Natural killer cell treated with Interleukin-12 subunit alpha and Interleukin-12 subunit beta and Interleukin-15 and Interleukin-18, amount 100 ng/mL, for 72 hours (primary cell): ENCODE results near the gene ZBBX. TPM values are rescaled to one million over a fixed set of nuclear protein-coding genes. Genes with fewer than 3 reads are reported as not detected.

ENCODE experiments used
- ATAC-seq, 2 donors: fragments of 150-1000 bp; cut with Tn5 transposase in 1 of 2; sonication (Bioruptor Pico), chemical (Tn5 transposase) in 1 of 2; 2 replicates each; pipeline ENCODE4 v1.10.0; 2021
- DNase-seq: peaks from one replicate; pipeline ENCODE4 v3.0.0; 2022; ENCODE audit warnings: low spot score
- H3K27ac Mint-ChIP-seq, 2 donors: 1 replicate in 1 of 2; 2 replicates in 1 of 2; pipeline ENCODE4 v1.8.0; 2022; ENCODE audit warnings: mixed read lengths in 2 of 2, mild to moderate bottlenecking in 1 of 2, moderate library complexity in 1 of 2
- H3K27me3 Mint-ChIP-seq, 2 donors: 1 replicate in 1 of 2; 2 replicates in 1 of 2; pipeline ENCODE4 v1.8.0; 2022; ENCODE audit warnings: mixed read lengths in 2 of 2
- H3K36me3 Mint-ChIP-seq: one replicate; pipeline ENCODE4 v1.8.0; 2022; ENCODE audit warnings: mixed read lengths
- H3K4me1 Mint-ChIP-seq, 2 donors: 1 replicate in 1 of 2; 2 replicates in 1 of 2; pipeline ENCODE4 v1.8.0; 2022; ENCODE audit warnings: low read depth in 2 of 2, mixed read lengths in 2 of 2, mild to moderate bottlenecking in 1 of 2
- H3K4me3 Mint-ChIP-seq: one replicate; pipeline ENCODE4 v1.8.0; 2022; ENCODE audit warnings: mixed read lengths
- H3K9me3 Mint-ChIP-seq: 2 replicates; pipeline ENCODE4 v1.8.0; 2022; ENCODE audit warnings: mixed read lengths
- total RNA-seq, 2 donors: library from RNA; stranded (reverse); gene quantifications; one replicate each; pipeline ENCODE4 v1.2.3, GENCODE V29; 2022

Gene ZBBX
- total RNA-seq, 2 donors from 2014 or later: not detected

DNA sequence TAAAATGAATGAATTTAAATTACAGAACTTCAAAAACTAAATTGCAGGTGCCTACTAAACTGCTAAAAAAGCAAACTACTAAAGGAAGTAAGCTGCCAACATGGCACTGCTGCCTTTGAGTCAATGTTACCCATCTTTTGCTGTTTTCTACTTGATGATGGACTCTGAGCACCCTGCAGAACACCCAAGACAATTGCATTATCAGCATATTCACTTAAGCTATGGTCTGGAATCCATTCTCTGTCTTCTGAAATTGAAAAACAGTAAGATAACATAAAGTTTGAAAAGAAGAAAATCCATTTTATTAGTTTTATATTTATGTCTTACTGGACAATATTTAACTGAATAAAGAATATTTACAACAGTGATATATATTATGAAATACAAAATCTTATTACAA is 91.4 kb downstream of the ZBBX start:
- DNase-seq (no peak), ATAC-seq (no peak)
- Mint-ChIP-seq H3K27me3 (no peaks in the 10 kb centered on the region), H3K27ac (no peak overlapping the region), H3K9me3 (peaks cover 17% of the 10 kb centered on the region), H3K36me3 (peaks cover 5% of the 10 kb centered on the region), H3K4me1 (no peaks in the 10 kb centered on the region), H3K4me3 (no peak overlapping the region)

GRCh38 chr3:167287308-167287707 is 92.8 kb downstream of the ZBBX start:
- Mint-ChIP-seq H3K27ac (no peak overlapping the region), H3K27me3 (no peaks in the 10 kb centered on the region)

GRCh38 chr3:167274141-167274874 is 105.8 kb downstream of the ZBBX start:
- no peak for ATAC-seq
- H3K27ac Mint-ChIP-seq: no peak overlapping the region
- H3K27me3 Mint-ChIP-seq: no peaks in the 10 kb centered on the region
- no peaks in the 10 kb centered on the region for H3K36me3 Mint-ChIP-seq
- DNase-seq: no peak
- peaks cover 23% of the 10 kb centered on the region for H3K9me3 Mint-ChIP-seq
- H3K4me1 Mint-ChIP-seq: no peaks in the 10 kb centered on the region
- no peak overlapping the region for H3K4me3 Mint-ChIP-seq

More at GRCh38 chr3:167287308-167287707, 92.8 kb downstream of the ZBBX start:
- Mint-ChIP-seq H3K36me3 (peaks cover 5% of the 10 kb centered on the region), H3K4me1 (no peaks in the 10 kb centered on the region), H3K9me3 (peaks cover 13% of the 10 kb centered on the region), H3K4me3 (no peak overlapping the region)
- ATAC-seq (no peak), DNase-seq (no peak)

DNA sequence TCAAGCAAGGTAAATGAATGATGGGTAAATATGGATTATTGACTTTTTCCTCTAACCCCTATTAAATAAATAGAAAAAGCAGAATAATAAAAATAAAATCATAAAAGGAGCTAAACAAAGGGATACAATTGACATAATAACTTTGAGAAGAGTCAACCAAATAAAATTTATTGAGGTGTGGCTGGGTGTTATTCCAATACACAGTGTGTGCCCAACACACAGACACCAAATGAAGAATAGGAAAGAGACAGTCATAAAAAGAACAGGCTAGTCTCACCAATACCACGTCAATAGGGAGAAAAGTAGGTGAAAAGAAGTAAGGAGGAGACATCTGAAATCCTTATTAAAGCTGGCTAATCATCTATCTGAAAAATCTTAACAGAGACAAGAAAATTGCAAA is 127.1 kb downstream of the ZBBX start:
- Mint-ChIP-seq H3K4me1 (no peaks in the 10 kb centered on the region), H3K27me3 (no peaks in the 10 kb centered on the region), H3K36me3 (no peaks in the 10 kb centered on the region), H3K27ac (no peak overlapping the region), H3K4me3 (no peak overlapping the region), H3K9me3 (peaks cover 8% of the 10 kb centered on the region)
- DNase-seq: no peak
- ATAC-seq: no peak

- no peak overlapping the region for H3K4me3 Mint-ChIP-seq
- H3K27me3 Mint-ChIP-seq: no peaks in the 10 kb centered on the region
- DNase-seq (no peak), ATAC-seq (no peak)
- no peak overlapping the region for H3K27ac Mint-ChIP-seq
- peaks cover 4% of the 10 kb centered on the region for H3K9me3 Mint-ChIP-seq
- no peaks in the 10 kb centered on the region for H3K36me3 Mint-ChIP-seq
- H3K4me1 Mint-ChIP-seq: no peaks in the 10 kb centered on the region
These were observed 128.4 kb downstream of the ZBBX start for GRCh38 chr3:167251678-167252077.

DNA sequence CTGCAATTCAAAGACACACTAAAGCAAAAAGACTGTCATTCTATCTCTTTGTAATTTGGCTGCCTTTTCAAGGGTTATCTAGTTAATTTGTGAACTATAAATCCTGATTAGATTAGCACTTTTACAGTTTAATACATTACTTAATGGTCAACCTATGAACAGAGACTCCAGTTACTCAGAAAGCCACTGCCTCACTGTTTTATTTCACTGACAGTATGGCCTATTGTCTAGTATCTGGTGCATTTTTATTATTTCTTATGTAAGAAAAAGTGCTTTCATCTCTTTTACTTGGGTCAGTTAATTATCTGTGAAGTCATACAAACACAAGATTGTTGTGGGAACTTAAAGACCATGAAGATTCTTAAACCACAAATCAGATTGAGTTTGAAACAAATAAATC is 133.8 kb downstream of the ZBBX start:
- no peaks in the 10 kb centered on the region for H3K27me3 Mint-ChIP-seq

GRCh38 chr3:167241048-167241845 is 138.8 kb downstream of the ZBBX start:
- Mint-ChIP-seq H3K9me3 (peaks cover 7% of the 10 kb centered on the region), H3K27ac (no peak overlapping the region), H3K4me3 (no peak overlapping the region), H3K36me3 (peaks cover 4% of the 10 kb centered on the region), H3K4me1 (no peaks in the 10 kb centered on the region), H3K27me3 (no peaks in the 10 kb centered on the region)
- no peak for ATAC-seq
- no peak for DNase-seq

More for the DNA sequence above, 133.8 kb downstream of the ZBBX start:
- DNase-seq: no peak
- H3K4me1 Mint-ChIP-seq: no peaks in the 10 kb centered on the region
- H3K36me3 Mint-ChIP-seq: peaks cover 4% of the 10 kb centered on the region
- no peak overlapping the region for H3K27ac Mint-ChIP-seq
- peaks cover 4% of the 10 kb centered on the region for H3K9me3 Mint-ChIP-seq
- no peak overlapping the region for H3K4me3 Mint-ChIP-seq
- no peak for ATAC-seq

DNA sequence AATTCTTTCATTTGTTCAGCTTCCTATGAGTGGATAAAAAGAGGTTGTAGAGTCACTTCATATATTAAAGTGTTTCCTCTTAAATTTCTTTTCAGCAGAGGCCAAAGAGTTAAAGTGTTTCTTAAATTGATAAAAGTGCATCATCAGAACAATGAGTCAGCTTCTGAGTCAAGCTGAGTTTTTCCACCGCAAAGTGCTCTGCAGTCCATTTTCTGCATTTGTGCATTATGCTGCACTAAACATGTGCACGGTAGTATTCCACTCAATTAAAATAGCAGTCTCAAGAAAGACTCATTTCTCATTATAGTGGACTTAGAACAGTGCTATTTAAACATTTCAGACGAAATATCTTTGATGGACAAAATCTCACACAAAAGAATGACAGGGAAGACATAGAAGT is 152.0 kb downstream of the ZBBX start:
- Mint-ChIP-seq H3K4me3 (no peak overlapping the region), H3K36me3 (no peaks in the 10 kb centered on the region), H3K9me3 (peaks cover 20% of the 10 kb centered on the region), H3K4me1 (no peaks in the 10 kb centered on the region), H3K27me3 (no peaks in the 10 kb centered on the region), H3K27ac (no peak overlapping the region)
- ATAC-seq: no peak
- no peak for DNase-seq

DNA sequence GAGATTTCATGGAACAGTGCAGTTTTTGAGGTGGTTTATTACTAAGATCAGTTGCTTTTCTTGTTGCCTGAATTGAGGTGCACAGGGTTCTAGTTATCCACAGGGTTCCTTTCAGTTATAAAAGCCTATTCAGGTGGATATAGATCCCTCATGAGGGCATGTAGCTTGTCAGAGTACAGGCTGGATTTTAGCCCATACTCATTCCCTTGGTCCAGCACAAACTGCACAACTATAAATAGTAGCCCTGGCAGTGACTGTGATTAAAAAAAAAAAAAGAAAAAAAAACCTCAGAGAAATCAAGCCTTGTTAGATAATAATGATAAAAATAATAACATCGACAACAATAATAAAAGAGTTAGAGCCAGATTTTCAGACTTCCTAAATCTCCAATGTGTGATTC is 154.3 kb downstream of the ZBBX start:
- Mint-ChIP-seq H3K4me1 (no peaks in the 10 kb centered on the region), H3K27me3 (no peaks in the 10 kb centered on the region), H3K4me3 (no peak overlapping the region), H3K27ac (no peak overlapping the region), H3K36me3 (no peaks in the 10 kb centered on the region), H3K9me3 (peaks cover 23% of the 10 kb centered on the region)
- DNase-seq: no peak
- ATAC-seq: no peak

- ATAC-seq: no peak
- Mint-ChIP-seq H3K4me1 (no peaks in the 10 kb centered on the region), H3K27me3 (no peaks in the 10 kb centered on the region), H3K27ac (no peak overlapping the region), H3K9me3 (peaks cover 33% of the 10 kb centered on the region), H3K4me3 (no peak overlapping the region), H3K36me3 (no peaks in the 10 kb centered on the region)
- DNase-seq: no peak
These were observed 171.1 kb downstream of the ZBBX start for GRCh38 chr3:167209011-167209410.

DNA sequence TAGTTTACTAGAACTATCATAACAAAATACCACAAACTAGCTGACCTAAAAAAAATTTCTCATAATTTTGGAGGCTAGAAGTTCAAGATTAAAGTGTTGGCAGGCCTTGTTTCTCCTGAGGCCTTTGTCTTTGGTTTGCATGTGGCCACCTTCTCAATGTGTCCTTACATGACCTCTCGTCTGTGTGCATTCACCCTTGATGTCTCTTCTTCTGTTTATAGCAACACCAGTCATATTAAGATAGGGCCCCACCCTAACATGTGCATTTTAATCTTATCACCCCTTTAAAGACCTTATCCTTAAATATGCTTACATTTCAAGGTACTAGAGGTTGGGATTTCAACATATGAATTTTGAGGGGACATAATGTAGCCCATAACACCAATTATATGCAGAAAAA is 177.0 kb downstream of the ZBBX start:
- Mint-ChIP-seq H3K27ac (no peak overlapping the region), H3K9me3 (peaks cover 20% of the 10 kb centered on the region), H3K4me1 (no peaks in the 10 kb centered on the region), H3K36me3 (no peaks in the 10 kb centered on the region), H3K4me3 (no peak overlapping the region), H3K27me3 (no peaks in the 10 kb centered on the region)
- no peak for DNase-seq
- ATAC-seq: no peak

GRCh38 chr3:167198949-167199600 is 181.0 kb downstream of the ZBBX start:
- ATAC-seq (no peak), DNase-seq (no peak)
- Mint-ChIP-seq H3K4me3 (no peak overlapping the region), H3K4me1 (no peaks in the 10 kb centered on the region), H3K9me3 (peaks cover 7% of the 10 kb centered on the region), H3K36me3 (no peaks in the 10 kb centered on the region), H3K27me3 (no peaks in the 10 kb centered on the region), H3K27ac (no peak overlapping the region)
